Peyer's patch (tissue), 4 donors: ENCODE measurements around the gene ITGB2.

Source experiments
- CTCF ChIP-seq, 6 experiments: fragments of 450-650 bp in 4 of 6; fragments of 200-600 bp in 2 of 6; sonication (generic) in 1 of 6; IDR thresholded peaks; one replicate each; pipeline ENCODE4 v1.5.1; 2017 to 2019; ENCODE audit warnings: antibody characterized with exemption in 6 of 6, mild to moderate bottlenecking in 3 of 6, moderate library complexity in 1 of 6
- POLR2A ChIP-seq, 2 donors: fragments of 450-650 bp; IDR thresholded peaks; one replicate each; pipeline ENCODE4 v1.5.1; 2017; ENCODE audit warnings: antibody characterized with exemption in 2 of 2, mild to moderate bottlenecking in 2 of 2, moderate library complexity in 2 of 2

GRCh38 chr21:44904141-44904923 lies 16.4 kb downstream of the ITGB2 start:
- TF ChIP-seq CTCF (IDR thresholded peaks at IDR 0.05): no peak
- no peak for TF ChIP-seq POLR2A (IDR thresholded peaks at IDR 0.05)
